Vagina (tissue), 2 donors: ENCODE data around the gene EDAR. TPM values are rescaled to one million over a fixed set of nuclear protein-coding genes. Genes with fewer than 3 reads are reported as not detected.

Source experiments
- DNase-seq, 2 donors: peaks; one replicate each; pipeline ENCODE4 v3.0.0-alpha.2; 2017; ENCODE audit errors: extremely low spot score in 2 of 2
- H3K27ac ChIP-seq: fragments of 200-600 bp; sonication (generic); one replicate; pipeline ENCODE4 v1.5.1; 2019
- H3K27me3 ChIP-seq: fragments of 200-600 bp; sonication (generic); one replicate; pipeline ENCODE4 v1.5.1; 2019
- H3K36me3 ChIP-seq, 2 donors: fragments of 200-600 bp; sonication (generic); one replicate each; pipeline ENCODE4 v1.5.1; 2017 to 2019
- H3K4me1 ChIP-seq: fragments of 200-600 bp; sonication (generic); one replicate; pipeline ENCODE4 v1.5.1; 2019
- H3K4me3 ChIP-seq, 2 donors: fragments of 200-600 bp; sonication (generic); 1 replicate in 1 of 2; 2 replicates in 1 of 2; pipeline ENCODE4 v1.5.1; 2016 to 2019
- H3K9me3 ChIP-seq: fragments of 200-600 bp; sonication (generic); one replicate; pipeline ENCODE4 v1.5.1; 2019
- POLR2A ChIP-seq, 2 donors: fragments of 450-650 bp; IDR thresholded peaks; one replicate each; pipeline ENCODE4 v1.6.1; 2017; ENCODE audit warnings: antibody characterized with exemption in 2 of 2, mild to moderate bottlenecking in 2 of 2, moderate library complexity in 2 of 2
- POLR2AphosphoS5 ChIP-seq, 2 donors: sonication (generic); formaldehyde crosslinking; IDR thresholded peaks; one replicate each; pipeline ENCODE4 v1.9.0; 2017; ENCODE audit warnings: antibody characterized with exemption in 2 of 2, mild to moderate bottlenecking in 2 of 2, low read depth in 1 of 2; ENCODE audit not compliant: insufficient read depth in 1 of 2
- intact Hi-C: fragments of 100-400 bp; cut with DNase I; formaldehyde crosslinking; loops from one replicate; pipeline ENCODE4 v1.15.1; 2023
- total RNA-seq: library from RNA; depleted of rRNA; stranded (reverse); fragments of >200 nt; gene quantifications from one replicate; pipeline ENCODE4 v1.2.3, GENCODE V29; 2016
- TF ChIP-seq, protein P1 (sequence below), 3 experiments: fragments of 450-650 bp in 2 of 3; fragments of 200-600 bp in 1 of 3; sonication (generic) in 1 of 3; IDR thresholded peaks; one replicate each; pipeline ENCODE4 v1.5.1; 2017 to 2019; ENCODE audit warnings: antibody characterized with exemption in 3 of 3, mild to moderate bottlenecking in 2 of 3, moderate library complexity in 2 of 3

Gene EDAR
- total RNA-seq, 1 donor from 2014 or later = 0.74 TPM

DNA sequence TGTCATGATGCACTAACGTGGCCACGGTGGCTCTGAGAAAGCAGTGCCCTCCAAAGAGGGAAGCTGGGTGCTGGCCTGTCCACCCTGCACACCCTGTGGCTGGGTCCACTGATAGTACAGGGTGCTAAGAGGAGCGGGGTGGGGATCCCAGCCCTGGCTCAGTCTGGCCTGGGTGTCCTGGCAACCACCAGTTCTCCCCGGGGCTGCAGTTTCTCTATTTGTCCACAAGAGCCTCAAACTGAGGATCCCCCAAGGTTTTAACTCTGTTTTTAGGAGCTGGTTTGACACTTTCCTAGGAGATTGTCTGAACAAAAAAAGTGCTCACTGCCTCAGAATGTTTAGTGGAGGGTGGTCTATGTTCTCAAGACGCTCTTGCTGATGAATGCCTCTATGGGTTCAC, 29.0 kb downstream of the EDAR start:
- H3K4me1 ChIP-seq = peaks cover 27% of the 10 kb centered on the region
- no peak for TF ChIP-seq POLR2AphosphoS5 (IDR thresholded peaks at IDR 0.05; ENCODE audit: insufficient read depth in 1 of 2, low read depth in 1 of 2)
- TF ChIP-seq, protein P1, sequence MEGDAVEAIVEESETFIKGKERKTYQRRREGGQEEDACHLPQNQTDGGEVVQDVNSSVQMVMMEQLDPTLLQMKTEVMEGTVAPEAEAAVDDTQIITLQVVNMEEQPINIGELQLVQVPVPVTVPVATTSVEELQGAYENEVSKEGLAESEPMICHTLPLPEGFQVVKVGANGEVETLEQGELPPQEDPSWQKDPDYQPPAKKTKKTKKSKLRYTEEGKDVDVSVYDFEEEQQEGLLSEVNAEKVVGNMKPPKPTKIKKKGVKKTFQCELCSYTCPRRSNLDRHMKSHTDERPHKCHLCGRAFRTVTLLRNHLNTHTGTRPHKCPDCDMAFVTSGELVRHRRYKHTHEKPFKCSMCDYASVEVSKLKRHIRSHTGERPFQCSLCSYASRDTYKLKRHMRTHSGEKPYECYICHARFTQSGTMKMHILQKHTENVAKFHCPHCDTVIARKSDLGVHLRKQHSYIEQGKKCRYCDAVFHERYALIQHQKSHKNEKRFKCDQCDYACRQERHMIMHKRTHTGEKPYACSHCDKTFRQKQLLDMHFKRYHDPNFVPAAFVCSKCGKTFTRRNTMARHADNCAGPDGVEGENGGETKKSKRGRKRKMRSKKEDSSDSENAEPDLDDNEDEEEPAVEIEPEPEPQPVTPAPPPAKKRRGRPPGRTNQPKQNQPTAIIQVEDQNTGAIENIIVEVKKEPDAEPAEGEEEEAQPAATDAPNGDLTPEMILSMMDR (IDR thresholded peaks at IDR 0.05) = no peak
- TF ChIP-seq POLR2A (IDR thresholded peaks at IDR 0.05) = no peak
- H3K27me3 ChIP-seq = no peaks in the 10 kb centered on the region
- H3K36me3 ChIP-seq = no peaks in the 10 kb centered on the region
- no peak overlapping the region for H3K27ac ChIP-seq
- H3K4me3 ChIP-seq = no peak overlapping the region
- no peaks in the 10 kb centered on the region for H3K9me3 ChIP-seq
- intact Hi-C loops = loop anchor here (1.0 kb wide), 1 partner anchor 13 kb away; no protein-coding TSS in a partner anchor
- no peak for DNase-seq

DNA sequence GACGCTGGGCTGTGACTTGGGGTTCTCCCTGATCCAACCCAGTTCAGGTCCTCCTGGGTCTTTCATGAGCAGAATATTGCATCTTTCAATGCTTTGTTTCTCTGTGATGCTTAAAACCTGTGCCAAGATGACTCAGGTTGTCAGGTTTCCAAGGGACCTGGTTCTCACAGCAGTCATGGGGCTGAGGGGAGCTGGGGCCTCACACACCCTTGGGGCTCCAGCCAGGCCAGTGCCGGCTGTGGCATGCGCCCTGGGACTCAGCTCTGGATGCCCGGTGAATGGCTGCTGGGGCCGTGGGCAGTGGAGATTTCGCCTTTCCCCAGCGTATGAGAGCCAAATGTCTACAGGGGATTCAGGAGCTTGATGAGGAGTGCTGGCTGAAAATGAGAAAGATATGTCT, 29.6 kb downstream of the EDAR start:
- no peak overlapping the region for H3K4me3 ChIP-seq
- peaks cover 27% of the 10 kb centered on the region for H3K4me1 ChIP-seq
- no peak for DNase-seq
- intact Hi-C loops = no loop called here
- no peaks in the 10 kb centered on the region for H3K36me3 ChIP-seq
- H3K27ac ChIP-seq = no peak overlapping the region
- H3K9me3 ChIP-seq = no peaks in the 10 kb centered on the region
- no peak for TF ChIP-seq POLR2A (IDR thresholded peaks at IDR 0.05)
- TF ChIP-seq, protein P1 (IDR thresholded peaks at IDR 0.05) = no peak
- no peak for TF ChIP-seq POLR2AphosphoS5 (IDR thresholded peaks at IDR 0.05; ENCODE audit: insufficient read depth in 1 of 2, low read depth in 1 of 2)
- H3K27me3 ChIP-seq = no peaks in the 10 kb centered on the region

DNA sequence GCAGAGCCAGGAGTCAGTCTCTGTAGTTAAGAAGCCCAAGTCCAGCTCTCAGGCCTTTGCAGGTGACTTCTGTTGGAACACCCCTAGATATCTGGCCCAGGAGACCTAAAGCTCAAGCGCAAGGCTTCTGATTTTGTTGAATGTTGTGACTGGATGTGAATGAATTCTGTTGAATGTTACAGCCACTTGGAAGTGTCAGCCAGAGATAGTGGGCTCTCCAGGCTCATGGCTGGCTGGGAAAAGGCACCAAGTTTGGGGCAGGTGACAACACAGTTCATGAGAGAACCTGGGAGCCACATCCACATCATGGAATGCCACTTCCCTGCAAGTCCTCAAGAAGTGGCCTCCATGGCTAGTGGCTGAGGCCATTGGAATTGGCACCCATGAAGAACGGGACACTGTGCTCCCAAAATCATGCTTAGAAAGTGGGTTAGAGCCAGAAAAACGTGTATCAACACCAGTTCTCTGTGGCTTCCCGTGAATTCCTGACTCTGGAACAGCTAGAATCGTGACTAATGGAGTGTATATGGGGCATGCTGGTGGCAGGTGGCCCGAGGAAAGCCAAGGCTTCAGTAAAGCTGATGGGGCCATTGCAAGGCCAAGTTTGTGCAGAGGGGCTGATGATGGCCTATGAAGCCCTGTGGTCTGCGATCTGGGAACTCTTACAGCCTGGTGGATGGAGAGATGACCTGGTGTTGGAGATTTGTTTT, 30.2 kb downstream of the EDAR start:
- Histone ChIP-seq H3K4me3 (no peak overlapping the region), H3K4me1 (peaks cover 27% of the 10 kb centered on the region), H3K9me3 (no peaks in the 10 kb centered on the region), H3K27me3 (no peaks in the 10 kb centered on the region), H3K36me3 (no peaks in the 10 kb centered on the region), H3K27ac (no peak overlapping the region)
- no peak for TF ChIP-seq POLR2AphosphoS5 (IDR thresholded peaks at IDR 0.05; ENCODE audit: insufficient read depth in 1 of 2, low read depth in 1 of 2)
- TF ChIP-seq POLR2A (IDR thresholded peaks at IDR 0.05) = no peak
- TF ChIP-seq, protein P1 (IDR thresholded peaks at IDR 0.05) = no peak
- intact Hi-C loops = no loop called here
- DNase-seq = no peak

DNA sequence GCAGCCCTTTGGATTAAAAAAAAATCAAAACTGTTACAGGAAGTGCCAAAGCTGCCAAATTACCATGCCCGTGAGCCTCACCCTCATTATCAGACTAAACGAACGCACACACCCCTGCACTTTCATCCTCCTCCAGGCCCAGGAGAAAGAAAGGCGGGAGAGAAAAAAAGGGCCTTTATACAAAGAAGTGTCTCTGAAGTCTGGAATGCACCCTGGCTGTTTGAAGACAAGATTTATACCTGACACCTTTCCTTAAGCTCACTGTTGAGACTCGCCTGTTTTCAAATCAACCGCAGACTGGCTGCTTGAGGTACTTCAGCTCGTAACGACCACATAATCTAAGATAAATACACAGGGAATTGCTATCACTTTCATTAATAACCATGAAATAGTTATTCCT, 31.0 kb downstream of the EDAR start:
- TF ChIP-seq, protein P1 (IDR thresholded peaks at IDR 0.05) = no peak
- TF ChIP-seq POLR2AphosphoS5 (IDR thresholded peaks at IDR 0.05; ENCODE audit: insufficient read depth in 1 of 2, low read depth in 1 of 2) (no peak), POLR2A (IDR thresholded peaks at IDR 0.05) (no peak)
- Histone ChIP-seq H3K27ac (no peak overlapping the region), H3K36me3 (no peaks in the 10 kb centered on the region), H3K27me3 (no peaks in the 10 kb centered on the region), H3K4me1 (peaks cover 27% of the 10 kb centered on the region), H3K9me3 (no peaks in the 10 kb centered on the region), H3K4me3 (no peak overlapping the region)
- DNase-seq = no peak
- intact Hi-C loops = no loop called here

DNA sequence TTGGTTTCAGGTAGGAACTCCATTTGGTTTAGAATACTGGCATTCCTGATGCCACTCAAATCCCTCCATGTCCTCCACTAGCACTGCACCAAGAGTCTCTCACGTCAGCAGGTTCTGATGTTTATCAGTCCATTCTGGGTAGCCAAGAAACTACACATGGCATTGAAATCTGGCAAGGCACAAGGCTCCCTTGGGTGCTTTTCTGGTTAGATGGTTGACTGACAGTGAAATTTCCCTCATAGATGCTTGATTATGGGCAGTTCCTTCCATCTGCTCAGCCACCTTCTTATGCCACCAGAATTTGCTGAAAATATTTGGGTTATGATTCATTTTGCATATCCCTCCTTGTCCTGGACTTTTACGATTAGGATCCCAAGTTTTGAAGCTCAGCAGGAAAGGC, 32.6 kb downstream of the EDAR start:
- Histone ChIP-seq H3K27ac (no peak overlapping the region), H3K4me3 (no peak overlapping the region), H3K9me3 (no peaks in the 10 kb centered on the region), H3K4me1 (peaks cover 27% of the 10 kb centered on the region), H3K27me3 (no peaks in the 10 kb centered on the region), H3K36me3 (no peaks in the 10 kb centered on the region)
- TF ChIP-seq POLR2A (IDR thresholded peaks at IDR 0.05) (no peak), POLR2AphosphoS5 (IDR thresholded peaks at IDR 0.05; ENCODE audit: insufficient read depth in 1 of 2, low read depth in 1 of 2) (no peak)
- TF ChIP-seq, protein P1 (IDR thresholded peaks at IDR 0.05) = no peak
- intact Hi-C loops = no loop called here
- no peak for DNase-seq
